Measurements from ENCODE around the gene SLC26A1.

Gene SLC26A1

DNA sequence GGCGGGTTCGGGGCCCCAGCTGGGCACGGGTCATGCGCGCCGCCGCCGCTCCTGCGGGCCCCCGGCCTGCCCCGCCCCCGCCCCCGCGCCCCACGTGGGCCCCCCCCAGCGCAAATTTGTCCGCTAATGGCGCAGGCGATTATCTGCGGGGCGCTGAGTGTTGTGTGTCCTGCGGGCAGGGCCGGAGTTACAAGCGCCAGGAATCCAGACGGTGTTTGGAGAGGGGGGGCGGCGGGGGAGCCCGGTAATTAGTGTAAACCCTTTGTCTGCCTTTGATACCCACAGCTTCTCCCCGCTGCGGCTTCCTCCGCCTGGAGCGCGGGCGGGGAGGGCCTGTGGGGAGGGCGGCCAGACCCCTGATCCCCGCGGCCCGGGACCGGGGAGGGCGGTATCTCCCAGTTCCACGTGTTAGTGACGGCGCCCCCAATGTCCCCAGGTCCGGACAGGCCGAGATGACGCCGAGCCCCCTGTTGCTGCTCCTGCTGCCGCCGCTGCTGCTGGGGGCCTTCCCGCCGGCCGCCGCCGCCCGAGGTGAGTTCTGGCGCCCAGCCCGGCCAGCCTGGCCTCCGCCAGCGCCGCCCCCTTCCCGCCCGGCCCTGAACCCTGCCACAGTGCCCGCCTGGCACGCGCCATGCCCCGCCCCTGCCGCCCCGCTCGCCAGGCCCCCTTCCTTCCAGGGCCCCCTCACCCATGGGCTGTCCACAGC, 19.0 kb upstream of the SLC26A1 start:
- Histone ChIP-seq H3K27me3 (ENCODE audit: control insufficient read depth in 1 of 2, insufficient read depth in 2 of 2, low read length in 2 of 2) (peaks cover 0 to 9% of the 10 kb centered on the region in 2 donors), H3K9me3 (ENCODE audit: control insufficient read depth in 2 of 2, low read length in 2 of 2) (no peaks in the 10 kb centered on the region), H3K4me1 (ENCODE audit: control insufficient read depth, insufficient read depth, low read length) (peaks cover 39% of the 10 kb centered on the region), H3K27ac (ENCODE audit: low read length) (no peak overlapping the region), H3K4me3 (ENCODE audit: low read length in 2 of 2) (peak overlapping the region in 1 of 2 donors; percentile 68), H3K9ac (ENCODE audit: low read length in 2 of 2) (no peak overlapping the region), H3K36me3 (ENCODE audit: control insufficient read depth in 2 of 2, insufficient read depth in 2 of 2, low read length in 2 of 2) (no peaks in the 10 kb centered on the region)

DNA sequence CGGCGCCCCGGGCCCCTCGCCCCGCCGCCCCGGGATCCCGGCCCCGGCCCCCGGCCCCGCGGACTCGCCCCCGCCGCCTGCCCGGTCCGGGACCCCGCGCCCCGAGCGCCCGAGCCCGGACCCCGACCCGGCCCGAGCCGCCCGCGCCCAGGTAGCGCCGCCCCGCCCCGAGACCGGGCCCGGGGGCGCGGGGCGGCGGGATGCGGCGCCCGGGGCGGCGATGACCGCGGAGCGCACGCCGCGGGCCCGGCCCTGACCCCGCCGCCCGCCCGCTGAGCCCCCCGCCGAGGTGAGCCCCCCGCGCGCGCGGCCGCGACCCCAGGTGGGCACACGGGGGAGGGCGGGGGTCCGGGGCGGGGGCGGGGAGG, 18.4 kb upstream of the SLC26A1 start:
- Histone ChIP-seq H3K27ac (ENCODE audit: low read length) (no peak overlapping the region), H3K9ac (ENCODE audit: low read length in 2 of 2) (no peak overlapping the region), H3K27me3 (ENCODE audit: control insufficient read depth in 1 of 2, insufficient read depth in 2 of 2, low read length in 2 of 2) (peaks cover 4 to 12% of the 10 kb centered on the region in 2 donors), H3K4me3 (ENCODE audit: low read length in 2 of 2) (no peak overlapping the region), H3K4me1 (ENCODE audit: control insufficient read depth, insufficient read depth, low read length) (peaks cover 39% of the 10 kb centered on the region), H3K36me3 (ENCODE audit: control insufficient read depth in 2 of 2, insufficient read depth in 2 of 2, low read length in 2 of 2) (no peaks in the 10 kb centered on the region), H3K9me3 (ENCODE audit: control insufficient read depth in 2 of 2, low read length in 2 of 2) (no peaks in the 10 kb centered on the region)

DNA sequence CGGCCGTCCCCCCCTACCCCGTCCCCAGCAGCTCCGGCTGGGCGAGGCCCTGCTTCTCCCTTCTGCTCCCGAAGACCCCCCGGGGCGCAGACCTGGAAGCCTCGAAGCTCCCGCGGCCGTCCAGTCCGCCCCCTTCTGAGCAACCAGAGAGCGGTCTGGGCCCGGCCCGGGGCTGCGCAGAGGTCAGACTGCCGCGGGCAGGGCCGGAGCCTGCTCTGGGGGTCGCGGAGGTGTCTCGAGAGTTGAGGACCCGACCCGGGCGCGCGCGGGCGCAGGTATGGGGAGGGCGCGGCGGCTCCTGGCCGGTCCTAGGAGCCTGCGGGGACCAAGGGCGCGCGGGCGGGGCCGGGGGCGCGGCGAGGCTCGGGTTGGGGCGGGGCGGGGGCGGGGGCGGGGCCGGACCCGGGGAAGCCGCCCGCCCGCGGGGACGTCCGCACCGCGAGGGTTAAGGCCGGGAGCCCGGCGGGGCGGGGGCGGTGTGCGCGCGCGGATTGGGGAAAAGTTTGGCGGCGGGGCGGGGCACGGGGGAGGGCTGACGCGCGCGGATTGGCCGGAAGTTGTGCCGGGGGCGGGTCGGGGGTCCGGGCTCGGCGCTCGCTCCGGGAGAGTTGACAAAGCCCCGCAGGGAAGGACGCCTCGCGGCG, 17.9 kb upstream of the SLC26A1 start, which contains the start of gene FGFRL1:
FGFRL1 (plus strand) TSS at position 605 of the 644 bp plus-strand sequence. CDS start 860 bp downstream, outside the sequence.
- Histone ChIP-seq H3K4me3 (ENCODE audit: low read length in 2 of 2) (peak within 1 kb of the TSS; percentile 36 to 80), H3K27ac (ENCODE audit: low read length) (peak within 1 kb of the TSS; percentile 46), H3K27me3 (ENCODE audit: control insufficient read depth in 1 of 2, insufficient read depth in 2 of 2, low read length in 2 of 2) (peaks cover 9 to 15% of the 10 kb centered on the region in 2 donors), H3K9me3 (ENCODE audit: control insufficient read depth in 2 of 2, low read length in 2 of 2) (no peaks in the 10 kb centered on the region), H3K36me3 (ENCODE audit: control insufficient read depth in 2 of 2, insufficient read depth in 2 of 2, low read length in 2 of 2) (no peaks in the 10 kb centered on the region), H3K4me1 (ENCODE audit: control insufficient read depth, insufficient read depth, low read length) (peaks cover 39% of the 10 kb centered on the region), H3K9ac (ENCODE audit: low read length in 2 of 2) (peak within 1 kb of the TSS in 1 of 2 donors; percentile 5)

GRCh38 chr4:1010395-1011021, 17.3 kb upstream of the SLC26A1 start:
- H3K27me3 ChIP-seq (ENCODE audit: control insufficient read depth in 1 of 2, insufficient read depth in 2 of 2, low read length in 2 of 2), result peaks cover 11 to 17% of the 10 kb centered on the region in 2 donors
- peaks cover 36% of the 10 kb centered on the region for H3K4me1 ChIP-seq (ENCODE audit: control insufficient read depth, insufficient read depth, low read length)
- H3K27ac ChIP-seq (ENCODE audit: low read length), result peak overlapping the region; percentile 46
- H3K4me3 ChIP-seq (ENCODE audit: low read length in 2 of 2), result peak overlapping the region; percentile 60 to 80
- no peaks in the 10 kb centered on the region for H3K36me3 ChIP-seq (ENCODE audit: control insufficient read depth in 2 of 2, insufficient read depth in 2 of 2, low read length in 2 of 2)
- H3K9me3 ChIP-seq (ENCODE audit: control insufficient read depth in 2 of 2, low read length in 2 of 2), result no peaks in the 10 kb centered on the region
- H3K9ac ChIP-seq (ENCODE audit: low read length in 2 of 2), result peak overlapping the region in 1 of 2 donors; percentile 5

DNA sequence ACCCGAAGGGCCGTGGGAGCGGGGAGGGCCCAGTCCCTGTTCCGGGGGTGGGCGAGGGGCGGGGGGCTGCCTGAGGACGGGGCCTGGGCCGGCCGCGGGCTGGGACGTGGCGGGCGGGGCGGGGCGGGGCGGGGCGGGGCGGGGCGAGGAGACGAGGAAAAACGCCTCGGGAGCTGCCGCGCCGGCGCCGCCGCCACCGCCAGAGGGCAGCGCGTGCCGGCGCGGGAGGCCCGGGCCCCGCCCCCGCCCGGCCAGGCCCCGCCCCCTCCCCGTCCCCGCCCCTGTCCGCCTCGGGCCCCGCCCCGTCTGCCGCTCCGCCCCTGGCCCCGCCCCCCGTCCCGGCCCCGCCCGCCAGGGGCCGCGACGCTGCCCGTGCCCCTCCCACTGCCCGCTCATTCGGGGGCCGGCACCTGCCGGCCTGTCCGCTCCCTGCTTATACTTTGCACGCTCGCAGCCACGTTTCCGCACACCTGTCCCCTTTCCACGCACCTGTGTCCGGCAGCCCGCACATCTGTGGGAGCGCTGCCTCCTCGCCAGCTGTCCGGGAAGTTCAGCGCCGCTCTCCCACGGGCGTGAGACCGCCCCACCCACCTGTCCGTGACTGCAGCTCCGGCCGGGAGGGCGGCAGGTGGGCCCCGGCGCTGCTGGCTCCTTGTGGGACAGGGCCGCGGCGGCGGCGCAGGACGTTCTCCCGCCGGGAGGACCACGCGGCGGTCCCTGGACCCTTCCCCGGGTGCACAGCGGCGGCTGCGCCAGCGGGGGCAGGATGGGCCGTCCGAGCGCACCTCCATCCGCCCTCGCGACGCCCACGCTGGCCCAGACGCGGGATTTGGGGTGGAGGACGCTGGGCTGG, 16.6 kb upstream of the SLC26A1 start:
- peaks cover 18 to 25% of the 10 kb centered on the region in 2 donors for H3K27me3 ChIP-seq (ENCODE audit: control insufficient read depth in 1 of 2, insufficient read depth in 2 of 2, low read length in 2 of 2)
- peak overlapping the region; percentile 60 to 80 for H3K4me3 ChIP-seq (ENCODE audit: low read length in 2 of 2)
- H3K27ac ChIP-seq (ENCODE audit: low read length), result peak overlapping the region; percentile 46
- no peak overlapping the region for H3K9ac ChIP-seq (ENCODE audit: low read length in 2 of 2)
- H3K36me3 ChIP-seq (ENCODE audit: control insufficient read depth in 2 of 2, insufficient read depth in 2 of 2, low read length in 2 of 2), result no peaks in the 10 kb centered on the region
- H3K4me1 ChIP-seq (ENCODE audit: control insufficient read depth, insufficient read depth, low read length), result peaks cover 37% of the 10 kb centered on the region
- H3K9me3 ChIP-seq (ENCODE audit: control insufficient read depth in 2 of 2, low read length in 2 of 2), result no peaks in the 10 kb centered on the region

- H3K27ac ChIP-seq (ENCODE audit: low read length), result no peak overlapping the region
- H3K36me3 ChIP-seq (ENCODE audit: control insufficient read depth in 2 of 2, insufficient read depth in 2 of 2, low read length in 2 of 2), result no peaks in the 10 kb centered on the region
- peak overlapping the region; percentile 3 to 69 for H3K9ac ChIP-seq (ENCODE audit: low read length in 2 of 2)
- H3K4me3 ChIP-seq (ENCODE audit: low read length in 2 of 2), result peak overlapping the region; percentile 39 to 80
- H3K27me3 ChIP-seq (ENCODE audit: control insufficient read depth in 1 of 2, insufficient read depth in 2 of 2, low read length in 2 of 2), result peaks cover 24 to 29% of the 10 kb centered on the region in 2 donors
- no peaks in the 10 kb centered on the region for H3K9me3 ChIP-seq (ENCODE audit: control insufficient read depth in 2 of 2, low read length in 2 of 2)
- H3K4me1 ChIP-seq (ENCODE audit: control insufficient read depth, insufficient read depth, low read length), result peaks cover 39% of the 10 kb centered on the region
Observed at GRCh38 chr4:1008840-1009541, 15.8 kb upstream of the SLC26A1 start.

DNA sequence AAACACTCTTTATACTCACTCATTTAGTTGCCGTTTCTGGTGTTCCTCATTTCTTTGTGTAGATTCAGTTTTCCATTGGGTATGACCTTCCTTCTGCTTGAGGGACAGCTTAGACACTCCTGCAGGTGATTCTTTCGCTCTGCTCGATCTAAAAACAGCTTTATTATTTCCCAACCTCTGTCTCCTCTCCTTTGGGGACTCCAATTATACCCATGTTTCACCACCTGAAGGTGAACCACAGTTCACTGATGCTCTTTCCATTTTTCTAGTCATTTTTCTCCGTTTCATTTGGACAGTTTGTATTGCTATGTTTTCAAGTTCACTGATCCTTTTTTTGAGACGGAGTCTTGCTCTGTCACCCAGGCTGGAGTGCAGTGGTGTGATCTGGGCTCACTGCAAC, 13.7 kb upstream of the SLC26A1 start:
- Histone ChIP-seq H3K27me3 (ENCODE audit: control insufficient read depth in 1 of 2, insufficient read depth in 2 of 2, low read length in 2 of 2) (peaks cover 38 to 45% of the 10 kb centered on the region in 2 donors), H3K27ac (ENCODE audit: low read length) (no peak overlapping the region), H3K9ac (ENCODE audit: low read length in 2 of 2) (no peak overlapping the region), H3K4me1 (ENCODE audit: control insufficient read depth, insufficient read depth, low read length) (peaks cover 41% of the 10 kb centered on the region), H3K36me3 (ENCODE audit: control insufficient read depth in 2 of 2, insufficient read depth in 2 of 2, low read length in 2 of 2) (no peaks in the 10 kb centered on the region), H3K9me3 (ENCODE audit: control insufficient read depth in 2 of 2, low read length in 2 of 2) (no peaks in the 10 kb centered on the region), H3K4me3 (ENCODE audit: low read length in 2 of 2) (no peak overlapping the region)

DNA sequence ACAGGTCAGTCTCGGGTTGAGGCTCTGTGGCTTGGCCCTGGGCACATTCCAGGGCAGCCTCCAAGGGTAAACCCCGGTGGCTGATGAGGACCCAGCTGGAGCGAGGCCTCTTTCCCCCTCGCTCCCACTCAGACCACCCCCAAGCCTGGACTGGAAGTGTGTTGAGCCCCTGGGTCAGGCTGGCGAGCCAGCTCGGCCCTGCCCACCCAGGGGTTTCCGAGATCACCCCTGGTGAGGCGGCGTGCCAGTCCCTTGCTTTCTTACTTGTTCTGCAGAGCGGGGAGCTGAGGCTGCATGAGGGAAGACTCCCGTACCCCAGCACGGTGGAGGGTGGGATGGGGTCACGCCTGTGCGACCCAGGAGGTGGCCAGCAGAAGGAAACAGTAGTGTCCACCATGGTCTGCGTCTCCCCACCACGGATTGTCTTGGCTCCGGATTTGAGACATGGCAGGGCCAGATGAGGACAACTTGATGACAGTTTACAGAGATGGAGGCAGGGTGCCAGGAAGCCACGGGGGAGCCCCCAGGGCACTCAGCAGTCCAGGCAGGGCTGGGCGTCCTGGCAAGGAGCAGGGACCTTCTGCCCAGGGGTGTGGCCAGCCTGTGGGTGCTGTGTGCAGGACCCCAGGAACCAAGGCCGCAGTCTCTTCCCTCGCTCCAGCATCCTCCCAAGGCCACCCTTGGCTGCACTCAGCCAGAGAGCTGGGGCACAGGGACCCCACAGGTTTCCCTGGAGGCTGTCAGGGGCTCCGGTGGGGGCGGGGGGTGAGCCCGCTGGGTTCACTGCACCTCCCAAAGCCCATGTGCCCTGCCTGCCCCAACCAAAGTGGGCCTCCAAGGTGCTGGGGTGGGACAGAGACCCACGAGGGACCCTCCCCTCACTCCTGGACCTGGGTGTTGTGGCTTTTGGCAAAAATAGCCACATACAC, 11.6 kb upstream of the SLC26A1 start:
- no peaks in the 10 kb centered on the region for H3K9me3 ChIP-seq (ENCODE audit: control insufficient read depth in 2 of 2, low read length in 2 of 2)
- H3K27ac ChIP-seq (ENCODE audit: low read length), result no peak overlapping the region
- H3K27me3 ChIP-seq (ENCODE audit: control insufficient read depth in 1 of 2, insufficient read depth in 2 of 2, low read length in 2 of 2), result peaks cover 56 to 65% of the 10 kb centered on the region in 2 donors
- H3K36me3 ChIP-seq (ENCODE audit: control insufficient read depth in 2 of 2, insufficient read depth in 2 of 2, low read length in 2 of 2), result no peaks in the 10 kb centered on the region
- no peak overlapping the region for H3K9ac ChIP-seq (ENCODE audit: low read length in 2 of 2)
- H3K4me3 ChIP-seq (ENCODE audit: low read length in 2 of 2), result no peak overlapping the region
- peaks cover 30% of the 10 kb centered on the region for H3K4me1 ChIP-seq (ENCODE audit: control insufficient read depth, insufficient read depth, low read length)

DNA sequence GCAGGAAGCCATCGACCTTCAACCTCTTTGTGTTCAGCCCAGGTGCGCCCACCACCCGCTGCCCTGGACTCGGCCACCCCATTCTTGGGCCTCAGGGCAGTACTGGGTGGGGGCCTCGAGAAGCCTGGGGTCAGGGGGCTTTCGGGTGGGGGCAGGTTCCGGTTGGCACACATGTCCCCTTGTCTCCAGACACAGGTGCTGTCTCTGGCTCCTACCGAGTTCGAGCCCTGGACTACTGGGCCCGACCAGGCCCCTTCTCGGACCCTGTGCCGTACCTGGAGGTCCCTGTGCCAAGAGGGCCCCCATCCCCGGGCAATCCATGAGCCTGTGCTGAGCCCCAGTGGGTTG, 10.8 kb upstream of the SLC26A1 start:
- H3K27ac ChIP-seq (ENCODE audit: low read length), result no peak overlapping the region
- H3K9ac ChIP-seq (ENCODE audit: low read length in 2 of 2), result no peak overlapping the region
- peaks cover 59 to 65% of the 10 kb centered on the region in 2 donors for H3K27me3 ChIP-seq (ENCODE audit: control insufficient read depth in 1 of 2, insufficient read depth in 2 of 2, low read length in 2 of 2)
- peaks cover 26% of the 10 kb centered on the region for H3K4me1 ChIP-seq (ENCODE audit: control insufficient read depth, insufficient read depth, low read length)
- no peaks in the 10 kb centered on the region for H3K36me3 ChIP-seq (ENCODE audit: control insufficient read depth in 2 of 2, insufficient read depth in 2 of 2, low read length in 2 of 2)
- no peaks in the 10 kb centered on the region for H3K9me3 ChIP-seq (ENCODE audit: control insufficient read depth in 2 of 2, low read length in 2 of 2)
- no peak overlapping the region for H3K4me3 ChIP-seq (ENCODE audit: low read length in 2 of 2)
